Testis (tissue), 3 donors: ENCODE results near the gene PPM1H. TPM values are rescaled to one million over a fixed set of nuclear protein-coding genes. Genes with fewer than 3 reads are reported as not detected.

Source experiments
- DNase-seq: peaks from one replicate; pipeline ENCODE4 v3.0.0-alpha.2; 2019
- H3K27ac ChIP-seq, 2 donors: fragments of 200-600 bp; sonication (generic); one replicate each; pipeline ENCODE4 v1.5.1; 2019
- H3K27me3 ChIP-seq: fragments of 200-600 bp; sonication (generic); one replicate; pipeline ENCODE4 v1.5.1; 2019
- H3K36me3 ChIP-seq: fragments of 200-600 bp; sonication (generic); one replicate; pipeline ENCODE4 v1.5.1; 2017; ENCODE audit warnings: low read depth; ENCODE audit errors: missing control alignments
- H3K4me1 ChIP-seq: fragments of 200-600 bp; sonication (generic); one replicate; pipeline ENCODE4 v1.5.1; 2019
- H3K4me3 ChIP-seq, 2 donors: fragments of 200-600 bp; sonication (generic); one replicate each; pipeline ENCODE4 v1.5.1; 2017 to 2019
- H3K9me3 ChIP-seq: fragments of 200-600 bp; sonication (generic); one replicate; pipeline ENCODE4 v1.5.1; 2017
- POLR2A ChIP-seq: fragments of 450-650 bp; IDR thresholded peaks from one replicate; pipeline ENCODE4 v1.6.1; 2017; ENCODE audit warnings: antibody characterized with exemption, mild to moderate bottlenecking, moderate library complexity
- WGBS, 2 donors: methylation state at CpG; one replicate each; pipeline ENCODE4 v1.1.5; 2018; 5-methylcytosine and 5-hydroxymethylcytosine counted together
- intact Hi-C: fragments of 100-400 bp; cut with DNase I; formaldehyde crosslinking; loops from one replicate; pipeline ENCODE4 v1.15.1; 2023; ENCODE audit warnings: low total_unique reads
- polyA plus RNA-seq: library from polyadenylated mRNA; stranded (reverse); fragments of 350-450 nt; fragmentation: Illumina TruSeq; extraction: RNeasy Lipid Tissue Mini Kit (QIAGEN cat#74804); gene quantifications from one replicate; pipeline ENCODE4 v1.2.3, GENCODE V29; 2014; ENCODE audit warnings: low read depth, low replicate concordance; ENCODE audit not compliant: insufficient read depth
- total RNA-seq, 2 donors: library from RNA; depleted of rRNA; stranded (reverse); fragments of >200 nt; gene quantifications; one replicate each; pipeline ENCODE4 v1.2.3, GENCODE V29; 2016
- TF ChIP-seq, protein P1 (sequence below), 3 experiments: fragments of 450-650 bp in 2 of 3; fragments of 200-600 bp in 1 of 3; sonication (generic) in 1 of 3; IDR thresholded peaks; one replicate each; pipeline ENCODE4 v1.5.1; 2016 to 2019; ENCODE audit warnings: antibody characterized with exemption in 3 of 3, mild to moderate bottlenecking in 2 of 3, moderate library complexity in 1 of 3

Gene PPM1H
- total and polyA plus RNA-seq, 3 donors from 2014 or later, result 2.5 to 9.1 (median 2.7) TPM

DNA sequence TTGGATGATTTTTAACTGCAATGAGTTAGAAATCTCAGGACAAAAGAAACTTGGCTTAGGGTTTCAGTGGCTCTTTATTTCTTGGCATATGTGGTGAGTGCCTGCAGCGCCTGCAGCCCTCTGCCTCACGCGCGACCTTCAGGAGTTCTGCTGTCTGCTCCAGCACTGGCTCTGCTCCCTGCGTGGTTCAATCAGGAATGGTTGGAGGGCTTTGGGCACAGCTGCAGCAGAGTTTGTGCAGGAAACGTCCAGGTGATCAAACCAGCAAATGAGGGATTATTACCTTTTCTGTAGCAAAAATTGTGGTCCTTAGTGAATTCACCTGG lies 19.8 kb downstream of the PPM1H start:
- intact Hi-C loops, result no loop called here
- 46 to 52% methylated on average over 6 of the region's 6 CpGs for WGBS, 2 donors
- Histone ChIP-seq H3K9me3 (no peaks in the 10 kb centered on the region), H3K36me3 (no peaks in the 10 kb centered on the region), H3K4me1 (peaks cover 17% of the 10 kb centered on the region), H3K27ac (no peak overlapping the region), H3K27me3 (no peaks in the 10 kb centered on the region), H3K4me3 (no peak overlapping the region)
- TF ChIP-seq POLR2A, result no peak
- TF ChIP-seq, protein P1, sequence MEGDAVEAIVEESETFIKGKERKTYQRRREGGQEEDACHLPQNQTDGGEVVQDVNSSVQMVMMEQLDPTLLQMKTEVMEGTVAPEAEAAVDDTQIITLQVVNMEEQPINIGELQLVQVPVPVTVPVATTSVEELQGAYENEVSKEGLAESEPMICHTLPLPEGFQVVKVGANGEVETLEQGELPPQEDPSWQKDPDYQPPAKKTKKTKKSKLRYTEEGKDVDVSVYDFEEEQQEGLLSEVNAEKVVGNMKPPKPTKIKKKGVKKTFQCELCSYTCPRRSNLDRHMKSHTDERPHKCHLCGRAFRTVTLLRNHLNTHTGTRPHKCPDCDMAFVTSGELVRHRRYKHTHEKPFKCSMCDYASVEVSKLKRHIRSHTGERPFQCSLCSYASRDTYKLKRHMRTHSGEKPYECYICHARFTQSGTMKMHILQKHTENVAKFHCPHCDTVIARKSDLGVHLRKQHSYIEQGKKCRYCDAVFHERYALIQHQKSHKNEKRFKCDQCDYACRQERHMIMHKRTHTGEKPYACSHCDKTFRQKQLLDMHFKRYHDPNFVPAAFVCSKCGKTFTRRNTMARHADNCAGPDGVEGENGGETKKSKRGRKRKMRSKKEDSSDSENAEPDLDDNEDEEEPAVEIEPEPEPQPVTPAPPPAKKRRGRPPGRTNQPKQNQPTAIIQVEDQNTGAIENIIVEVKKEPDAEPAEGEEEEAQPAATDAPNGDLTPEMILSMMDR (IDR thresholded peaks at IDR 0.05), result no peak
- no peak for DNase-seq

DNA sequence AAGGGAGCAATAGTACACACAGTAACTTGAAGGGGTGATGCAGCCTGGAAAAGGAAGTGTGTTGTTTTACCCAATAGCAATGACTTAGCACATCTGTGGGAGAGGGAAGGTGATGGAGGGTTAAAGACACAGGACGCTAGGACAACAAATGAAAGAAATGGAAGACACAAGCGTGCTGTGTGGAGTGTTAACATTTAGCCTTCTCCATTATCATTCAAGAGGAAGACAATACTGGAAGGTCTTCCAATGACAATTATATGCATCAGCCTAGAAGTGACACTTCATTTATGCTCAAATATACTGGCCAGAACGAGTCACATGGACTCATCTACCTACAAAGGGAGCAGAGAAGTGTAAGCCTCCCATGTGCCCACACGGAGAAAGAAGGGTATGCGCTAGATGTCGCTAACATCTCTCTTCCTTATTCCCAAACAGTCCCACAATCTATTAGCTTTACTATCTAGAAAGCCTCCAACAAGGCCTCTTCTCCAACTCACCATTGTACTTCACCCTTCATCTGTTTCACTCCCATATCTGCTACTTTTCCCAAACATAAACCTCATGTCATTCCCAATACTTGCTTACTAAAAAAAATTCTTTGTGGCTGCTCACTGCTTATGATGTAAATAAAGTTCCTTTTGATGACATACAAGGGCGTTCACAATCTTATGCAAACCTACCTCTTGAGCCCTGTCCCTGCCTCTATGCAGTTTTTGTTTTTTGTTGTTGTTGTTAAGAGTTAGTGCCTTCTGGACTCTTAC lies 20.3 kb downstream of the PPM1H start:
- H3K4me1 ChIP-seq, result peaks cover 13% of the 10 kb centered on the region
- WGBS, 2 donors, result 75 to 89% methylated on average over 7 of the region's 7 CpGs
- intact Hi-C loops, result no loop called here
- no peak for DNase-seq
- H3K27ac ChIP-seq, result no peak overlapping the region
- H3K9me3 ChIP-seq, result no peaks in the 10 kb centered on the region
- no peak for TF ChIP-seq POLR2A
- TF ChIP-seq, protein P1 (IDR thresholded peaks at IDR 0.05), result no peak
- no peaks in the 10 kb centered on the region for H3K36me3 ChIP-seq
- no peaks in the 10 kb centered on the region for H3K27me3 ChIP-seq
- no peak overlapping the region for H3K4me3 ChIP-seq

DNA sequence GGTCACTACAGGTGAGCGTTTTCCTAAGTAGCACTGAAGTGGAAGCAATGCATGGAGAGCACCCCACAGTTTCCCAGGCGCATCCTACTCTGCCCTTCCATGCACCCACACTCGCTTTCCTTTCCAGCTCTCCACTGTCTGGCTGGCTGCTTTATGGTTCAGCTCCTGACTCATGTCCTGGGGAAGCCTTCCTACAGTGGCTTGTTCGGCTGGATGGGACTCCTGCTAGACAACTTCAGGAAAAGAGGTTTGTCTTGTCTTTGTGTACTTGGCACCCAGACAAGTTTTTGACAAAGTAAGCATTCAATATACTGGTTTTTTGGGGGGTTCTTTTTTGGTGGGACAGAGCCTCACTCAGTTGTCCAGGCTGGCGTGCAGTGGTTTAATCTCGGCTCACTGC lies 21.6 kb downstream of the PPM1H start:
- Histone ChIP-seq H3K27ac (no peak overlapping the region), H3K9me3 (no peaks in the 10 kb centered on the region), H3K4me1 (peaks cover 11% of the 10 kb centered on the region), H3K27me3 (no peaks in the 10 kb centered on the region), H3K4me3 (no peak overlapping the region), H3K36me3 (no peaks in the 10 kb centered on the region)
- 92 to 93% methylated on average over 6 of the region's 6 CpGs for WGBS, 2 donors
- intact Hi-C loops, result no loop called here
- TF ChIP-seq, protein P1 (IDR thresholded peaks at IDR 0.05), result no peak
- no peak for TF ChIP-seq POLR2A
- DNase-seq, result no peak

DNA sequence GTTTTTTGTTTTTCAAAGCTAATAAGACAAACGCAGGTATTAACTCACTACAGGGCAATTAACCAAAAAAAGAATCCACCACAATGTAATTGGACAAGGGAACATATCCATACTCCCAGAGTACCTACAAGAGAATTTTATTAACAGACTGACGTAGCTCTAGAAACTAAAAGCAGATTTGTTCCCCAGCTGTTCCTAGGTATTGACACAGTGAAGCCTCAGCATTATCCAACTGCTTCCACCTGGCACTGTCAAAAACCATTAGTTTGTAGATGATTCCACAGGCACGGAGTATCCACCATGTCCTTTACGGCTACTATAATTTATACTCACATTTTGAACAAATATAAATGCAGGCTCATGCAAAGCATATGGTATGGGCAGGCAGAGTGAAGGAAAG lies 22.3 kb downstream of the PPM1H start:
- WGBS, 2 donors, result 69 to 70% methylated on average over 4 of the region's 4 CpGs
- intact Hi-C loops, result no loop called here
- Histone ChIP-seq H3K27ac (no peak overlapping the region), H3K9me3 (no peaks in the 10 kb centered on the region), H3K27me3 (no peaks in the 10 kb centered on the region), H3K4me1 (peaks cover 11% of the 10 kb centered on the region), H3K4me3 (no peak overlapping the region), H3K36me3 (no peaks in the 10 kb centered on the region)
- DNase-seq, result no peak
- no peak for TF ChIP-seq POLR2A
- TF ChIP-seq, protein P1 (IDR thresholded peaks at IDR 0.05), result no peak

DNA sequence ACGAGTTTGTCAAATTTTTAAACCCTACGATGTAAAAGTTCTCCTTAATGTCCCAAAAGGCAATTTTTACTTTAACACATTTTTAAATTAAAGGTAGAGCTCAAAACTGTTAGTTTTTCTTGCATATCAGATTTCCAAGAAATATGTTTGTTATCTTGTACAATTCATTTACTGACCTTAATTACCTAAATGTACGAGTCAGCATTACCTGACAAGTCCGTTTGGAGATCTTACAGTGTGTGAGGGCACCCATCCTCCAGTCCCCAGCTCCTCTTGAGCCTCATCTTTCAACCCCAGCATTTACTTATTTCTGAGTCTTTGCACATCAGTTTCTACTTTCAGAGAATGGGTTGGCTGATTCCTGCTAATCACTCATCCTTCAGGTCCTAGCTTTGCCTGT lies 23.7 kb downstream of the PPM1H start:
- Histone ChIP-seq H3K9me3 (no peaks in the 10 kb centered on the region), H3K27me3 (no peaks in the 10 kb centered on the region), H3K4me1 (peaks cover 11% of the 10 kb centered on the region), H3K4me3 (no peak overlapping the region), H3K36me3 (no peaks in the 10 kb centered on the region), H3K27ac (no peak overlapping the region)
- WGBS, 2 donors, result 85 to 89% methylated on average over 4 of the region's 4 CpGs
- TF ChIP-seq, protein P1 (IDR thresholded peaks at IDR 0.05), result no peak
- TF ChIP-seq POLR2A, result no peak
- DNase-seq, result no peak
- intact Hi-C loops, result no loop called here
